Measurements from ENCODE around the gene BPI. TPM values are rescaled to one million over a fixed set of nuclear protein-coding genes. Genes with fewer than 3 reads are reported as not detected.
A peak's percentile ranks its signal among the peaks of the same experiment; 100 is the strongest.

BPI gene
- total RNA-seq, 1 donor from 2014 or later: not detected

- Histone ChIP-seq H3K9me3 (no peaks in the 10 kb centered on the region), H3K27me3 (no peaks in the 10 kb centered on the region), H3K4me1 (no peaks in the 10 kb centered on the region), H3K4me3 (peak overlapping the region in 1 of 2 donors; percentile 16), H3K36me3 (no peaks in the 10 kb centered on the region), H3K27ac (no peak overlapping the region)
- DNase-seq (ENCODE audit: low spot score in 2 of 2): no peak
- intact Hi-C loops (cut with DNase I): no loop called here
- TF ChIP-seq, protein P1, sequence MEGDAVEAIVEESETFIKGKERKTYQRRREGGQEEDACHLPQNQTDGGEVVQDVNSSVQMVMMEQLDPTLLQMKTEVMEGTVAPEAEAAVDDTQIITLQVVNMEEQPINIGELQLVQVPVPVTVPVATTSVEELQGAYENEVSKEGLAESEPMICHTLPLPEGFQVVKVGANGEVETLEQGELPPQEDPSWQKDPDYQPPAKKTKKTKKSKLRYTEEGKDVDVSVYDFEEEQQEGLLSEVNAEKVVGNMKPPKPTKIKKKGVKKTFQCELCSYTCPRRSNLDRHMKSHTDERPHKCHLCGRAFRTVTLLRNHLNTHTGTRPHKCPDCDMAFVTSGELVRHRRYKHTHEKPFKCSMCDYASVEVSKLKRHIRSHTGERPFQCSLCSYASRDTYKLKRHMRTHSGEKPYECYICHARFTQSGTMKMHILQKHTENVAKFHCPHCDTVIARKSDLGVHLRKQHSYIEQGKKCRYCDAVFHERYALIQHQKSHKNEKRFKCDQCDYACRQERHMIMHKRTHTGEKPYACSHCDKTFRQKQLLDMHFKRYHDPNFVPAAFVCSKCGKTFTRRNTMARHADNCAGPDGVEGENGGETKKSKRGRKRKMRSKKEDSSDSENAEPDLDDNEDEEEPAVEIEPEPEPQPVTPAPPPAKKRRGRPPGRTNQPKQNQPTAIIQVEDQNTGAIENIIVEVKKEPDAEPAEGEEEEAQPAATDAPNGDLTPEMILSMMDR (IDR thresholded peaks at IDR 0.05): no peak
Measured at GRCh38 chr20:38343311-38344106, 39.6 kb downstream of the BPI start.

DNA sequence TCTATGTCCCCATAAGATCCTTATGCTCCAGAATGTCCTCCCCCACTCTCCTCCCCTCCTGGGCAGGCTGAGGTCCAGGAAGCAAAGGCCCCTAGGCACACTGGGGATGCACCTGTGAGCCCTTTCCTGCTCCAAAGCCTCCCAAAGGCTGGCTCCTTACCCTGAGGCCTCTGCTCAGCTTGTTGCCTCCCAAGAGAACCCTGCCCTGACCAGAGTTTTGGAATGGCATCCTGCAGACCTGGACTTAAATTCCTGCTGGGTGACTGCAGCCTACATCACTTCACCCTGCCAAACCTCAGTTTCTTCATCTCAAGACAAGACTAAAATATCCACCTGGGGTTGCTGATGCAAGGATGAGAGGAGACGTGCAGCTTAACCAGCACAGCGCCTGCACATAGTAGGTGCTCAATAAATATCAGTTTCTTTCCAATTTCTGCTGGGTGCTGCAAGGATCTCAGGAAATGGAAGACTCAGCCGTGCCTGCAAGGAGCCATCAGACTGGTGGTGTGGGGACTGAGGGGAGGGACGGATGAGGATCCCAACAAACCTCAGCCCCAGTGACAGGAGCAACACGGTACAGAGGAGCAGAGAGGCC is 40.2 kb downstream of the BPI start:
- no peaks in the 10 kb centered on the region for H3K4me1 ChIP-seq
- intact Hi-C loops (cut with DNase I): no loop called here
- H3K27ac ChIP-seq: no peak overlapping the region
- H3K4me3 ChIP-seq: no peak overlapping the region
- DNase-seq (ENCODE audit: low spot score in 2 of 2): no peak
- H3K36me3 ChIP-seq: no peaks in the 10 kb centered on the region
- no peaks in the 10 kb centered on the region for H3K27me3 ChIP-seq
- TF ChIP-seq, protein P1 (IDR thresholded peaks at IDR 0.05): no peak
- no peaks in the 10 kb centered on the region for H3K9me3 ChIP-seq

DNA sequence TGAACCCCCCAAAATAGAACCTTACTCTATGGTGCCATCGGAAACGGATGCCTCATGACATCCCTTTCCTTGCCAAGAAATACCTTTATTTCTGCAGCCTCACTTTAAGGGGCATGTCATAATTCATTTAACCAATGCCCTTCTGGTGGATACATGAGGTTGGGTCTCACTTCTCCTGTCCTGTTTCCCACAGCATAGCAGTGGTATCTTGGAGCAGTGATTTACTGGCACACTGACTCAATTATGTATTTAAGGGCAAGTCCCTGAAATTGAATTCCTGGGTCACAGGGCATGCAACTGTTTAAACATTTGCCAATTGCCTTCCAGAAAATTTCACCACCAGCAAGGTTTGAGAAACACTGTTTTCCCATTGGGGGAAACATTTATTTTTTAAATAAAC is 41.7 kb downstream of the BPI start:
- DNase-seq (ENCODE audit: low spot score in 2 of 2): no peak
- Histone ChIP-seq H3K27me3 (no peaks in the 10 kb centered on the region), H3K36me3 (no peaks in the 10 kb centered on the region), H3K27ac (no peak overlapping the region), H3K4me3 (no peak overlapping the region), H3K4me1 (no peaks in the 10 kb centered on the region), H3K9me3 (no peaks in the 10 kb centered on the region)
- intact Hi-C loops (cut with DNase I): no loop called here
- TF ChIP-seq, protein P1 (IDR thresholded peaks at IDR 0.05): no peak

DNA sequence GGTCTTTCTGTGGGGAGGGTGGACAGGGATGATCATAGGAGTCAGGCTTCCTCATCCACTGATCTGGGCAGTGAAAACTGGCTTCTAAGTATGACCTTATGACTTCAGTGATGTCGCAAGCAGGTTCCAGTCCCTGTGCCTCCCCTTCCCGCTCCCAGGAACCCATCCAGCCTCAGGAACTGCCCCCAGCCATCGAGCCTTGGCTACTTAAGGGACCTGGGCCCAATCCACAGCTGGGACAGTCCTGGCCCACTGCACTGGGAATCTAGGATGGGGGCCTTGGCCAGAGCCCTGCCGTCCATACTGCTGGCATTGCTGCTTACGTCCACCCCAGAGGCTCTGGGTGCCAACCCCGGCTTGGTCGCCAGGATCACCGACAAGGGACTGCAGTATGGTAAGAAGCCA is 42.3 kb downstream of the BPI start, which contains the start of gene LBP:
LBP (plus strand) TSS at position 236 of the 405 bp plus-strand sequence; CDS start at position 271, 35 bp downstream.
- Histone ChIP-seq H3K36me3 (no peaks in the 10 kb centered on the region), H3K9me3 (no peaks in the 10 kb centered on the region), H3K4me1 (no peaks in the 10 kb centered on the region), H3K27ac (no peak within 1 kb of the TSS), H3K27me3 (no peaks in the 10 kb centered on the region), H3K4me3 (no peak within 1 kb of the TSS)
- TF ChIP-seq, protein P1 (IDR thresholded peaks at IDR 0.05): no peak
- intact Hi-C loops (cut with DNase I): no loop called here
- DNase-seq (ENCODE audit: low spot score in 2 of 2): no peak

DNA sequence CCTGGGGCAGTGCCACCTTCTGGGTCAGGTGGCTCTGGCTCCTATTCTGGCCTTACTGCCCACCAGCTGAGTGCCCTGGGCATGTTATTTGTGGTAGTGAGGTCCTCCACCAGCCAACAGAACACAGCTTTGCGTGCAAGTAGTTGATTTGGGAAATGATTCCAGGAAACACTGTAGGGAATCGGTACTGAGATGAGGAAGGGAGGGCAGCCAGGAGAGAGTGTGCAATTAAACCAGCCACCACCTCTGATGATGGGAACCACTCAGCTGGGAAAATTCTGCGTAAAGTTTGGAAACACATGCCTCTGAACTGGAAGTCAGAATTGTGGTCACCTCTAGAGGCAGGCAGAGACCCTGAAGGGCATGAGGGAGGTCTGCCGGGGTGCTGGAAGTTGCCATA is 42.8 kb downstream of the BPI start:
- TF ChIP-seq, protein P1 (IDR thresholded peaks at IDR 0.05): no peak
- H3K4me3 ChIP-seq: no peak overlapping the region
- no peaks in the 10 kb centered on the region for H3K27me3 ChIP-seq
- H3K27ac ChIP-seq: no peak overlapping the region
- no peaks in the 10 kb centered on the region for H3K4me1 ChIP-seq
- intact Hi-C loops (cut with DNase I): no loop called here
- no peaks in the 10 kb centered on the region for H3K9me3 ChIP-seq
- no peaks in the 10 kb centered on the region for H3K36me3 ChIP-seq
- no peak for DNase-seq (ENCODE audit: low spot score in 2 of 2)
